ENCODE measurements around the gene CDK5. TPM values are rescaled to one million over a fixed set of nuclear protein-coding genes. Genes with fewer than 3 reads are reported as not detected.

The CDK5 gene
- total RNA-seq, 4 donors from 2014 or later = 3.7 to 10.7 (median 5.9) TPM

- intact Hi-C loops (cut with DNase I; ENCODE audit: low total_unique reads) = loop anchor here (5.0 kb wide), 1 partner anchor 1700 kb away; the partner anchor contains the start of gene ACTR3B
- no peaks in the 10 kb centered on the region for H3K9me3 ChIP-seq
- no peaks in the 10 kb centered on the region for H3K27me3 ChIP-seq
- DNase-seq (no peak), ATAC-seq (no peak)
- peaks cover 22 to 36% of the 10 kb centered on the region in 2 donors for H3K4me1 ChIP-seq
- H3K36me3 ChIP-seq = no peaks in the 10 kb centered on the region
- in situ Hi-C loops (cut with MboI; ENCODE audit: low sequenced_read_pairs in 4 of 4) = no loop called here
- TF ChIP-seq POLR2A (IDR thresholded peaks at IDR 0.05) = no peak
- TF ChIP-seq CTCF (IDR thresholded peaks at IDR 0.05 in 4 of 5, conservative IDR thresholded peaks at IDR 0.05 in 1 of 5) = no peak
- H3K4me3 ChIP-seq = peak overlapping the region; percentile 71 to 92 (median 82)
- peak overlapping the region in 2 of 4 donors; percentile 72 to 99 for H3K27ac ChIP-seq
Observed at GRCh38 chr7:151056666-151057505, 811 bp downstream of the CDK5 start.

- H3K4me3 ChIP-seq = no peak overlapping the region
- H3K9me3 ChIP-seq = no peaks in the 10 kb centered on the region
- H3K27me3 ChIP-seq = no peaks in the 10 kb centered on the region
- intact Hi-C loops (cut with DNase I; ENCODE audit: low total_unique reads) (loop anchor here (5.0 kb wide), 1 partner anchor 1701 kb away; the partner anchor contains the start of gene ACTR3B), in situ Hi-C loops (cut with MboI; ENCODE audit: low sequenced_read_pairs in 4 of 4) (no loop called here)
- peaks cover 22 to 31% of the 10 kb centered on the region in 2 donors for H3K4me1 ChIP-seq
- ATAC-seq (no peak), DNase-seq (no peak)
- H3K36me3 ChIP-seq = no peaks in the 10 kb centered on the region
- H3K27ac ChIP-seq = no peak overlapping the region
- no peak for TF ChIP-seq POLR2A (IDR thresholded peaks at IDR 0.05)
- TF ChIP-seq CTCF (IDR thresholded peaks at IDR 0.05 in 4 of 5, conservative IDR thresholded peaks at IDR 0.05 in 1 of 5) = no peak
Observed at GRCh38 chr7:151056283-151056665, 1.4 kb downstream of the CDK5 start.

- peaks cover 14 to 17% of the 10 kb centered on the region in 2 donors for H3K4me1 ChIP-seq
- in situ Hi-C loops (cut with MboI; ENCODE audit: low sequenced_read_pairs in 4 of 4) (no loop called here), intact Hi-C loops (cut with DNase I; ENCODE audit: low total_unique reads) (no loop called here)
- no peak overlapping the region for H3K4me3 ChIP-seq
- no peaks in the 10 kb centered on the region for H3K36me3 ChIP-seq
- TF ChIP-seq POLR2A (IDR thresholded peaks at IDR 0.05) = no peak
- no peak for TF ChIP-seq CTCF (IDR thresholded peaks at IDR 0.05 in 4 of 5, conservative IDR thresholded peaks at IDR 0.05 in 1 of 5)
- DNase-seq = no peak
- H3K9me3 ChIP-seq = no peaks in the 10 kb centered on the region
- ATAC-seq = no peak
- no peak overlapping the region for H3K27ac ChIP-seq
- peaks cover 0 to 8% (median 0%) of the 10 kb centered on the region in 3 donors for H3K27me3 ChIP-seq
Observed at GRCh38 chr7:151053751-151054150, 3.9 kb downstream of the CDK5 start.

GRCh38 chr7:151053096-151053495, 4.6 kb downstream of the CDK5 start:
- H3K4me1 ChIP-seq = peaks cover 8 to 14% of the 10 kb centered on the region in 2 donors
- H3K27me3 ChIP-seq = peaks cover 0 to 8% (median 0%) of the 10 kb centered on the region in 3 donors
- DNase-seq (no peak), ATAC-seq (no peak)
- H3K27ac ChIP-seq = no peak overlapping the region
- in situ Hi-C loops (cut with MboI; ENCODE audit: low sequenced_read_pairs in 4 of 4) (no loop called here), intact Hi-C loops (cut with DNase I; ENCODE audit: low total_unique reads) (no loop called here)
- H3K36me3 ChIP-seq = no peaks in the 10 kb centered on the region
- no peak overlapping the region for H3K4me3 ChIP-seq
- no peak for TF ChIP-seq POLR2A (IDR thresholded peaks at IDR 0.05)
- no peak for TF ChIP-seq CTCF (IDR thresholded peaks at IDR 0.05 in 4 of 5, conservative IDR thresholded peaks at IDR 0.05 in 1 of 5)
- no peaks in the 10 kb centered on the region for H3K9me3 ChIP-seq
